ENCODE results near the gene TMPO.
"Not testable (repeated sequence)": the region's sequence is repeated elsewhere in the genome, so short reads cannot be mapped to it uniquely, and the experiment has no call there.

Gene TMPO

GRCh38 chr12:98515287-98516110 lies at the start of gene TMPO:
Gene TMPO (plus strand): TSS chr12:98515590. CDS start chr12:98515868, 278 bp downstream.
- peak; percentile 82 for DNase-seq

- no peak for DNase-seq
These were observed 49.3 kb upstream of the TMPO start for GRCh38 chr12:98465950-98466602.

- DNase-seq: no peak
These were observed 48.6 kb upstream of the TMPO start for GRCh38 chr12:98466640-98467400.

GRCh38 chr12:98469109-98469508 lies 46.3 kb upstream of the TMPO start:
- no peak for DNase-seq

GRCh38 chr12:98470469-98471082 lies 44.8 kb upstream of the TMPO start:
- no peak for DNase-seq

GRCh38 chr12:98471085-98471484 lies 44.3 kb upstream of the TMPO start:
- no peak for DNase-seq

GRCh38 chr12:98475565-98475908 lies 39.9 kb upstream of the TMPO start:
- no peak for DNase-seq

- DNase-seq: no peak
These were observed 36.8 kb upstream of the TMPO start for GRCh38 chr12:98478606-98479005.

GRCh38 chr12:98483621-98484503 lies 31.5 kb upstream of the TMPO start:
- DNase-seq: no peak

- no peak for DNase-seq
These were observed 29.5 kb upstream of the TMPO start for GRCh38 chr12:98485792-98486340.

GRCh38 chr12:98488416-98488815 lies 27.0 kb upstream of the TMPO start:
- not testable (repeated sequence) for DNase-seq

- no peak for DNase-seq
These were observed 26.2 kb upstream of the TMPO start for GRCh38 chr12:98489176-98489575.

GRCh38 chr12:98490501-98491453 lies 24.6 kb upstream of the TMPO start:
- peak; percentile 71 for DNase-seq

- no peak for DNase-seq
These were observed 22.7 kb upstream of the TMPO start for GRCh38 chr12:98492580-98493140.

GRCh38 chr12:98501266-98501629 lies 14.1 kb upstream of the TMPO start:
- not testable (repeated sequence) for DNase-seq

- DNase-seq: peak; percentile 84
These were observed 12.1 kb upstream of the TMPO start for GRCh38 chr12:98503342-98503591.

- DNase-seq: peak; percentile 75
These were observed 11.6 kb upstream of the TMPO start for GRCh38 chr12:98503592-98504367.

GRCh38 chr12:98504368-98504617 lies 11.1 kb upstream of the TMPO start:
- DNase-seq: no peak

- DNase-seq: no peak
These were observed 6.3 kb upstream of the TMPO start for GRCh38 chr12:98509063-98509462.

- DNase-seq: not testable (repeated sequence)
These were observed 3.6 kb upstream of the TMPO start for GRCh38 chr12:98511806-98512205.
